ENCODE data around the gene CREB3L2. TPM values are rescaled to one million over a fixed set of nuclear protein-coding genes. Genes with fewer than 3 reads are reported as not detected.

CREB3L2 gene
- polyA plus RNA-seq, 3 donors, result 6.9 to 12.9 (median 11.9) TPM

- intact Hi-C loops (cut with micrococcal nuclease), result no loop called here
- H3K9ac ChIP-seq (ENCODE audit: insufficient read depth, low read length, poor library complexity, severe bottlenecking), result no peak overlapping the region
- no peak overlapping the region for H3K27ac Mint-ChIP-seq
- H2AFZ ChIP-seq (ENCODE audit: insufficient read depth, low read depth, low read length, poor library complexity, severe bottlenecking), result no peak overlapping the region
- H3K9me3 Mint-ChIP-seq, result peaks cover 17 to 47% (median 25%) of the 10 kb centered on the region in 7 donors
- no peaks in the 10 kb centered on the region for H3K36me3 Mint-ChIP-seq
- no peaks in the 10 kb centered on the region for H3K4me1 ChIP-seq (ENCODE audit: control insufficient read depth in 1 of 2, insufficient read depth in 2 of 2, low read length in 2 of 2)
- no peak overlapping the region for H3K4me3 Mint-ChIP-seq
- peaks cover 0 to 3% (median 2%) of the 10 kb centered on the region in 3 donors for H3K27me3 Mint-ChIP-seq (ENCODE audit: low read depth in 3 of 3)
- H3K79me2 ChIP-seq (ENCODE audit: insufficient read depth, low read length), result no peaks in the 10 kb centered on the region
- no peak overlapping the region for H3K4me2 ChIP-seq (replicated peaks; ENCODE audit: extremely low read depth, low read length, poor library complexity, severe bottlenecking)
- no peaks in the 10 kb centered on the region for H4K20me1 ChIP-seq (ENCODE audit: insufficient read depth, low read length)
- H3K27me3 ChIP-seq (ENCODE audit: control insufficient read depth in 2 of 2, insufficient read depth in 2 of 2, low read length in 2 of 2), result no peaks in the 10 kb centered on the region
- no peak for DNase-seq
- TF ChIP-seq CTCF (IDR thresholded peaks at IDR 0.05), result no peak
- peaks cover 21 to 24% of the 10 kb centered on the region in 2 donors for H3K9me3 ChIP-seq (replicated peaks in 1 of 2; ENCODE audit: control insufficient read depth in 1 of 2, insufficient read depth in 1 of 2, low read length in 2 of 2)
- no peak overlapping the region for H3K4me3 ChIP-seq (replicated peaks in 1 of 3; ENCODE audit: low read depth in 2 of 3, low read length in 3 of 3)
- no peak overlapping the region for H3K27ac ChIP-seq (ENCODE audit: low read depth in 1 of 2, low read length in 2 of 2)
- WGBS (ENCODE audit: insufficient coverage), result no CpG with 5 or more reads among the region's 2 CpGs
- H3K36me3 ChIP-seq (replicated peaks in 1 of 2; ENCODE audit: control insufficient read depth in 1 of 2, insufficient read depth in 2 of 2, low read length in 2 of 2), result no peaks in the 10 kb centered on the region
- no peaks in the 10 kb centered on the region for H3K4me1 Mint-ChIP-seq
Observed at GRCh38 chr7:138036135-138036534, 34.2 kb upstream of the CREB3L2 start.

- no peak overlapping the region for H2AFZ ChIP-seq (ENCODE audit: insufficient read depth, low read depth, low read length, poor library complexity, severe bottlenecking)
- H3K4me3 Mint-ChIP-seq, result no peak overlapping the region
- H3K9me3 ChIP-seq (replicated peaks in 1 of 2; ENCODE audit: control insufficient read depth in 1 of 2, insufficient read depth in 1 of 2, low read length in 2 of 2), result peaks cover 21 to 24% of the 10 kb centered on the region in 2 donors
- no CpG with 5 or more reads among the region's 4 CpGs for WGBS (ENCODE audit: insufficient coverage)
- no peaks in the 10 kb centered on the region for H3K36me3 ChIP-seq (replicated peaks in 1 of 2; ENCODE audit: control insufficient read depth in 1 of 2, insufficient read depth in 2 of 2, low read length in 2 of 2)
- DNase-seq, result no peak
- TF ChIP-seq CTCF (IDR thresholded peaks at IDR 0.05), result no peak
- H3K79me2 ChIP-seq (ENCODE audit: insufficient read depth, low read length), result no peaks in the 10 kb centered on the region
- peaks cover 0 to 3% (median 0%) of the 10 kb centered on the region in 3 donors for H3K27me3 Mint-ChIP-seq (ENCODE audit: low read depth in 3 of 3)
- no peaks in the 10 kb centered on the region for H3K36me3 Mint-ChIP-seq
- intact Hi-C loops (cut with micrococcal nuclease), result no loop called here
- peaks cover 3 to 4% of the 10 kb centered on the region in 2 donors for H3K4me1 ChIP-seq (ENCODE audit: control insufficient read depth in 1 of 2, insufficient read depth in 2 of 2, low read length in 2 of 2)
- H3K9me3 Mint-ChIP-seq, result peaks cover 10 to 34% (median 18%) of the 10 kb centered on the region in 7 donors
- H3K27me3 ChIP-seq (ENCODE audit: control insufficient read depth in 2 of 2, insufficient read depth in 2 of 2, low read length in 2 of 2), result no peaks in the 10 kb centered on the region
- no peak overlapping the region for H3K4me2 ChIP-seq (replicated peaks; ENCODE audit: extremely low read depth, low read length, poor library complexity, severe bottlenecking)
- H4K20me1 ChIP-seq (ENCODE audit: insufficient read depth, low read length), result no peaks in the 10 kb centered on the region
- H3K27ac Mint-ChIP-seq, result no peak overlapping the region
- peaks cover 4% of the 10 kb centered on the region for H3K4me1 Mint-ChIP-seq
- H3K9ac ChIP-seq (ENCODE audit: insufficient read depth, low read length, poor library complexity, severe bottlenecking), result no peak overlapping the region
- no peak overlapping the region for H3K27ac ChIP-seq (ENCODE audit: low read depth in 1 of 2, low read length in 2 of 2)
- no peak overlapping the region for H3K4me3 ChIP-seq (replicated peaks in 1 of 3; ENCODE audit: low read depth in 2 of 3, low read length in 3 of 3)
Observed at GRCh38 chr7:138033241-138033640, 31.4 kb upstream of the CREB3L2 start.

Measured in CD14-positive monocyte (primary cell).